Central memory CD8-positive, alpha-beta T cell (primary cell): Measurements from ENCODE around the gene ANTXR1.
A peak's percentile ranks its signal among the peaks of the same experiment; 100 is the strongest.

Source experiments
- ATAC-seq: fragments of 150-1000 bp; cut with Tn5 transposase; replicated peaks from 2 replicates; pipeline ENCODE4 v1.10.0; 2022; ENCODE audit warnings: mild to moderate bottlenecking, moderate FRiP score, moderate number of reproducible peaks; ENCODE audit not compliant: poor library complexity, severe bottlenecking; ENCODE audit errors: extremely low read depth
- DNase-seq, 2 donors: peaks; one replicate each; pipeline ENCODE4 v3.0.0; 2021; ENCODE audit warnings: low spot score in 2 of 2
- H3K27ac Mint-ChIP-seq: one replicate; pipeline ENCODE4 v1.8.0; 2022; ENCODE audit warnings: low read depth, mild to moderate bottlenecking, moderate library complexity, mixed read lengths
- H3K27me3 Mint-ChIP-seq: one replicate; pipeline ENCODE4 v1.8.0; 2022; ENCODE audit warnings: mixed read lengths
- H3K36me3 Mint-ChIP-seq: one replicate; pipeline ENCODE4 v1.8.0; 2022; ENCODE audit warnings: mild to moderate bottlenecking, moderate library complexity, mixed read lengths; ENCODE audit not compliant: insufficient read depth
- H3K4me1 Mint-ChIP-seq: one replicate; pipeline ENCODE4 v1.8.0; 2022; ENCODE audit warnings: mixed read lengths
- H3K4me3 Mint-ChIP-seq: one replicate; pipeline ENCODE4 v1.8.0; 2022; ENCODE audit warnings: mild to moderate bottlenecking, moderate library complexity, mixed read lengths
- H3K9me3 Mint-ChIP-seq: one replicate; pipeline ENCODE4 v1.8.0; 2022; ENCODE audit warnings: mixed read lengths

ANTXR1 gene

DNA sequence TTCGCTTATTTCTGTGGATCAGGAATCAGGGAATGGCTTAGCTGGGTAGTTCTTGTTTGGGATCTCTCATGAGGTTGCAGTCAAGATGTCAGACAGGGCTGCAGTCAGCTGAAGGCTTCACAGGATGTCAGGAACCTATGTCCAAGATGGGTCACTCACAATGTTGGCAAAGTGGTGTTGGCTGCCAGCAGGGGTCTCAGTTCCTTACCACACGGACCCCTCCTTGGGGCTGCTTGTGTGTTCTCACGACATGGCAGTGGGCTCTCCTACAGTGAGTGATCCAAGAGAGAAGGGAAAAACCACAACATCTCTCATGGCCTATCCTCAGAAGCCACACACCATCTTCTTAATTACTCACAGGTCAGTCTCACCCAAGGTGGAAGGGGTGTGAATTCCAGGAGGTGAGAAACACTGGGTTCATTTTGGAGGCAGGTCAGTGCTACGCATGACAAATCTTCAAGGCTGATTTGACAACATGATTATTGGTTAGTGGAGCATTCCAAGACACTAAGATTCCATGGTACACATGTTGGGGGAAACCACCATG is 1.3 kb upstream of the ANTXR1 start:
- H3K36me3 Mint-ChIP-seq, result peaks cover 2% of the 10 kb centered on the region

DNA sequence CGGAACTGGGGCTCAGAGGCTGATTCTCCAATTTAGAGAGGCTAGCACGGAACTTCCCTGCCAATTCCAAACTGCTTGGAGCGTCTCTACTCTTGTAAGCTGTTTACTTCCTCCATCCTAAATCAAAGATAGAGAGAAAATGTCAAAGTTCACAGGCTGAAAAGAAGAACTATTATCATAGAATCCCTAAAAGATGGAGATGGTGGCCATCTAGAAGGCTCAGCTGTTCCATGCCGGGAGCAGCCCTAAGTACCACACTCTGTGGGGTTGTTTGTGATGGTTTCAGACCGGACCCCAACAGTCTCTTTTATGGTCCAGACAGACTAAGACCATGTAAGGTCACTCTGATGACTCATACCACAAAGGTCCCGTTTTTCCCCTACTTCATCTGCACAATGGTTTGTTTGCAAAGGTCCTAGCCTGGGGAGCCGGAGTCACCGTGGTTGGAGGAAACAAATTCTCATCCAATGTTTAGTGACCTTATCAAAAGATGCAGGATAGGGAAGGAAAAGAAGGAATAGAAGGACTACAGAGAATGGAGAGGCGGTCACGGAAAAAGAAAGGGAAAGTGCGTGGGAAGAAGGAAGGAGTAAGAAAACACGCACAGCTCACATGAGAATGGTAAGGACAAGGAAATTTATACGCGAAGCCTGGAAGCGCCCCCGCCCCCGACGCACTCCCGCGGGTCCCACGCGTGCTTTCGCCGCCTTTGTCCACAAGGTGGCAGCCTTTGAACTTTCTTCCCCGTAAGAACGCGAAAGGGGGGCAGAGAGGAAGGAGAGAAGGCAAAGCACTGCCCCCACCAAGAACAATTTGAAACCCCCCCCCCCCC is 453 bp upstream of the ANTXR1 start:
- peak; percentile 52 for ATAC-seq
- Mint-ChIP-seq H3K27me3 (peaks cover 68% of the 10 kb centered on the region), H3K4me1 (peaks cover 19% of the 10 kb centered on the region), H3K27ac (peak overlapping the region; percentile 9), H3K36me3 (peaks cover 4% of the 10 kb centered on the region), H3K4me3 (peak overlapping the region; percentile 80), H3K9me3 (no peaks in the 10 kb centered on the region)
- peak in 1 of 2 donors; percentile 24 for DNase-seq

More for the DNA sequence above, 1.3 kb upstream of the ANTXR1 start:
- ATAC-seq (no peak), DNase-seq (no peak)
- H3K9me3 Mint-ChIP-seq, result no peaks in the 10 kb centered on the region
- peak overlapping the region; percentile 80 for H3K4me3 Mint-ChIP-seq
- peaks cover 60% of the 10 kb centered on the region for H3K27me3 Mint-ChIP-seq
- peaks cover 19% of the 10 kb centered on the region for H3K4me1 Mint-ChIP-seq
- H3K27ac Mint-ChIP-seq, result no peak overlapping the region

DNA sequence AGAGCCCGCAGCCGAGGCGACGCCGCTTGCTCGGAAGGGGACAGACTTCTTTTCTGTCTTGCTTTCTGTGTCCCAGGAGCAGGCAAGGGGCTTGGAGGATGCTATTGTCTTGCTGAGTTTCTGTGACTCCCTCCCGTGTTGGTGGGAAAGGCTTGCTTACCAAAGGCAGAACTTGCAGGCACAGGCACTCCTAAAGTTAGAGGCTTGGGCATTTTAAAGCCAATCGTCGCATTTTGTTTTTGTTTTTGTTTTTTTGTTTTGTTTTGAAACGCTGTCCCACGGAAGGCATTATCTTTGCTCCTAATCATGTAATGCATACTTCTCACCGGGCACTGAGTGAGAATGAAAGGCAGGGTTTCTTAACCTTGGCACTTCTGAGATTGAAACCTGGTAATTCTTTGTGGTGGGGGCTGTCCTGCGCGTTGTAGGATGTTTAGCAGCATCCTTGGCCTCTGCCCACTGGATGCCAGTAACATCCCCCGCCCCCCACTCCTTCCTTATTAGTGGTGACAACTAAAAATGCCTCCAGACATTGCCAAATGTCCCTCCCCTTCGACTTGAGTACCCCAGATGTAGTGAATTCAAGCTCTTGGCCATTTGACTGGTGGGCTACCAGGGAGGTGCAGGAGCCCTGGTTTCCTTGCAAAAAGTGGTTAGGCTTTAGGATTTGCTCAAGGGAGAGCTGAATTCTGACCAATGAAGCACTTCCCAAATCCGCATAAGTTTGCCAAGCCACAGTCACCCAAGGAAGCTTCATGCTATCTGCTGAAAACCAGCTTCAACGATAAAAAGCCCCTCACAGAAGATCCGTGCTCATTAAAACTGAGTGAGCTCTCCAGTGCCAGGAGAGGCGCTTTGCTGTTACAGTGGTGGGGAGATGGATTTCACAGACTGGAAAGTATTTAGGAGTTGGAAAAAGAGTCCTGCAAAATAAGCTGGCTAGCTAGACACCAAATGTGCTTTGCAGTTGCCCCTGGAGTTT is 1.2 kb downstream of the ANTXR1 start:
- peaks cover 19% of the 10 kb centered on the region for H3K4me1 Mint-ChIP-seq
- H3K4me3 Mint-ChIP-seq, result peak overlapping the region; percentile 80
- no peak for ATAC-seq
- H3K27me3 Mint-ChIP-seq, result peaks cover 84% of the 10 kb centered on the region
- peaks cover 5% of the 10 kb centered on the region for H3K36me3 Mint-ChIP-seq
- DNase-seq, result no peak
- H3K27ac Mint-ChIP-seq, result no peak overlapping the region
- no peaks in the 10 kb centered on the region for H3K9me3 Mint-ChIP-seq

- Mint-ChIP-seq H3K4me1 (peaks cover 19% of the 10 kb centered on the region), H3K9me3 (no peaks in the 10 kb centered on the region), H3K4me3 (no peak overlapping the region), H3K27me3 (peaks cover 86% of the 10 kb centered on the region), H3K27ac (no peak overlapping the region), H3K36me3 (peaks cover 3% of the 10 kb centered on the region)
- no peak for ATAC-seq
- DNase-seq, result no peak
These were observed 4.1 kb downstream of the ANTXR1 start for GRCh38 chr2:69017080-69017479.

DNA sequence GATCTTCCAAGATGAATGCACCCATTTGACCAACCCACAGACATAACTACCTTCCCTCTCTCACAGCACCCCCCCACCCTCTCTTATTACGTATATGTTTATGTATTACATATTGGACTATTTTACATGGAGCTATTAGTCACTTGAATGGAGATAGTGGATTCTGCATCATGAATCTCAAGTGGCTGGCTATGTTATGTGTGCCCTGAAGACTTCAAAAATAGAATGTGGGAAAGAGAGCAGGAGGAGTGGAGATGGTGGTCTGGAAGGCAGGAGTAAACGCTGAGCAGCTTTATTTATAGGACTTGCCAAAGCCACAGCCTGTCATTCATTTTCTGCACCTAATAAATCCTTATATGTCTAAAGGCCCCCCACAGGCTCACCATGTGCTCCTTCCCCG is 4.9 kb downstream of the ANTXR1 start:
- ATAC-seq, result no peak
- Mint-ChIP-seq H3K4me1 (peaks cover 14% of the 10 kb centered on the region), H3K27me3 (peaks cover 79% of the 10 kb centered on the region), H3K36me3 (peaks cover 3% of the 10 kb centered on the region), H3K27ac (no peak overlapping the region), H3K9me3 (no peaks in the 10 kb centered on the region), H3K4me3 (no peak overlapping the region)
- no peak for DNase-seq

GRCh38 chr2:69018678-69019095 is 5.7 kb downstream of the ANTXR1 start:
- Mint-ChIP-seq H3K9me3 (no peaks in the 10 kb centered on the region), H3K27ac (no peak overlapping the region), H3K36me3 (peaks cover 3% of the 10 kb centered on the region), H3K27me3 (peaks cover 71% of the 10 kb centered on the region), H3K4me1 (peaks cover 7% of the 10 kb centered on the region), H3K4me3 (no peak overlapping the region)
- DNase-seq (no peak), ATAC-seq (no peak)

DNA sequence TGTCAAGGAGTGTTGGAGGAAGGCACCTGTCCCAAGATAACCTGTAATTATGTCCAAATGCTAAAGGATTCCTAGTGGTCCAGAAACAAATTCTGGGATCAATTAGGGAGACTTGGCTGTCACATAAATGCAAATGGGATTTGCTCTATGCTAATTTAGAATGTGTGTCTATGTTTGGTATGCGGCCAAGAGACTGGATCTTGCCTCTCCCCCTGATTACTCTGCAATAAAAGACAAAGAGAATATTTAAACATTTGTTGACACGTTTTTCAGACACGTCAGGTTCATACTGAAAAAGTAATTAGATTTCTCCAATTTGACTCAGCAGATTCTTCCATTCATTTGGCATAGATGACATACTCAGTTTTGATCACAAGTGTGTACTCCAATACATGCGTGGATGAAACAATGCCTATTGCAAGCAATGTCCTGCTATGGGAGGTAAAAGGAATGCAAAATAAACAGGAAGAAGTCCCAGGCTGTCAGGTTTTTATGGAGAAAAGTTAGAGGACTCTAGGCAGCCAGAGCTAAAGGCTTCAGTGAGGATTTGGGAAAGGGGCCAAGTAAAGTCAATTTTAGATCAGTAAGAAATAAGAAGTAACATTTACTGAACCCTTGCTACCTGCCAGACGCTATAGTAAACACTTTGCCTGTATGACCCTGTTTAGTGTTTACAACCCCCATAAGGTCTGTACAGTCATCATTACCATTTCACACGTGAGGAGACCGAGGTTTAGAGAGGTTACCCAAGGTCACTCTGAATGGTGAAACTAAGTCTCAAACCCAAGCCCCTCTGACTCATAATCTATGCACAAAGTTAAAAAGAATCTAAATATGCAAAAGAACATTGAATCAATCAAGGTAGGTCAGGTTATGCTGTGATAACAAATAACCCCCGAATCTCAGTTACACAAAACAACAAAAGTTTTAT is 7.8 kb downstream of the ANTXR1 start:
- H3K36me3 Mint-ChIP-seq, result peaks cover 3% of the 10 kb centered on the region
- ATAC-seq (no peak), DNase-seq (no peak)
- no peak overlapping the region for H3K4me3 Mint-ChIP-seq
- H3K27me3 Mint-ChIP-seq, result peaks cover 51% of the 10 kb centered on the region
- no peaks in the 10 kb centered on the region for H3K9me3 Mint-ChIP-seq
- no peak overlapping the region for H3K27ac Mint-ChIP-seq
- no peaks in the 10 kb centered on the region for H3K4me1 Mint-ChIP-seq

- H3K9me3 Mint-ChIP-seq, result no peaks in the 10 kb centered on the region
- no peaks in the 10 kb centered on the region for H3K4me1 Mint-ChIP-seq
- H3K36me3 Mint-ChIP-seq, result peaks cover 3% of the 10 kb centered on the region
These were observed 8.7 kb downstream of the ANTXR1 start for GRCh38 chr2:69021727-69022126.

GRCh38 chr2:69022548-69022947 is 9.6 kb downstream of the ANTXR1 start:
- ATAC-seq (no peak), DNase-seq (no peak)
- Mint-ChIP-seq H3K27me3 (peaks cover 54% of the 10 kb centered on the region), H3K36me3 (peaks cover 1% of the 10 kb centered on the region), H3K4me1 (no peaks in the 10 kb centered on the region), H3K4me3 (no peak overlapping the region), H3K9me3 (no peaks in the 10 kb centered on the region), H3K27ac (no peak overlapping the region)

More at GRCh38 chr2:69021727-69022126, 8.7 kb downstream of the ANTXR1 start:
- DNase-seq (no peak), ATAC-seq (no peak)
- peaks cover 54% of the 10 kb centered on the region for H3K27me3 Mint-ChIP-seq
- H3K4me3 Mint-ChIP-seq, result no peak overlapping the region
- H3K27ac Mint-ChIP-seq, result no peak overlapping the region

GRCh38 chr2:69023236-69023635 is 10.3 kb downstream of the ANTXR1 start:
- H3K27ac Mint-ChIP-seq, result no peak overlapping the region

DNA sequence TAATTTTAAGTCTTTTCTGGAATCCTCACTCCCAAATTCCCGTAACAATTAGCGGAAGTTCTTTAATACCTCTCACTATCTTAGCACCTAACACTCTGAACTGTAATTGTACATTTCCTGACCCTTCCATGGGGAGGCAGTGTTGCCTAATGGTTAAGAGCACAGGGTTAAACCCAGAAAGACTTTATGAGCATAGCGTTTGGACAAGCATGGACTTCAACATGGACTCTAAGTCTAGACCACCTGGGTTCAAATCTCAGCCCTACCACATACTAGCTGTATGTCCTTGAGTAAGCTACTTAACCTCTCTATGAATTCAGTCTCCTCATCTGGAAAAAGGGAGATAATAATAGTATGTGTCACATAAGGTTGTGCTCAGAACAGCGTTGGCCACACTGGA is 13.0 kb downstream of the ANTXR1 start:
- no peak for DNase-seq
- peaks cover 32% of the 10 kb centered on the region for H3K27me3 Mint-ChIP-seq
- no peaks in the 10 kb centered on the region for H3K4me1 Mint-ChIP-seq
- no peaks in the 10 kb centered on the region for H3K36me3 Mint-ChIP-seq
- no peak overlapping the region for H3K27ac Mint-ChIP-seq
- no peaks in the 10 kb centered on the region for H3K9me3 Mint-ChIP-seq
- no peak overlapping the region for H3K4me3 Mint-ChIP-seq
- no peak for ATAC-seq

More at GRCh38 chr2:69023236-69023635, 10.3 kb downstream of the ANTXR1 start:
- H3K36me3 Mint-ChIP-seq, result peaks cover 1% of the 10 kb centered on the region
- ATAC-seq (no peak), DNase-seq (no peak)
- H3K9me3 Mint-ChIP-seq, result no peaks in the 10 kb centered on the region
- H3K4me3 Mint-ChIP-seq, result no peak overlapping the region
- H3K27me3 Mint-ChIP-seq, result peaks cover 51% of the 10 kb centered on the region
- no peaks in the 10 kb centered on the region for H3K4me1 Mint-ChIP-seq
